ENCODE results near the gene C9orf43. TPM values are rescaled to one million over a fixed set of nuclear protein-coding genes. Genes with fewer than 3 reads are reported as not detected.

Gene C9orf43
- total and polyA plus RNA-seq, 9 of the 15 experiments (the other 6 are each of a cell fraction or from before 2014, with no cell fraction given) = 0.21 to 0.58 (median 0.33) TPM

- H4K20me1 ChIP-seq (replicated peaks; ENCODE audit: control insufficient read depth, insufficient read depth, low read length) = peaks cover 12% of the 10 kb centered on the region
- H3K27me3 ChIP-seq (ENCODE audit: control insufficient read depth in 2 of 2, insufficient read depth in 2 of 2, low read length in 2 of 2) = no peaks in the 10 kb centered on the region
- peaks cover 28% of the 10 kb centered on the region for H3K36me3 ChIP-seq (ENCODE audit: control insufficient read depth, insufficient read depth, low read length)
- no peak overlapping the region for H3K27ac ChIP-seq (ENCODE audit: extremely low read depth, low read depth, low read length)
- peaks cover 8% of the 10 kb centered on the region; the same call in 2 of the 3 replicates for H3K79me2 ChIP-seq (ENCODE audit: control insufficient read depth, insufficient read depth, low read length)
- no TSS peak for BruUV-seq (replicated peaks)
- in situ Hi-C loops (cut with MboI) (no loop called here), intact Hi-C loops (cut with micrococcal nuclease) (no loop called here)
- DNase-seq (ENCODE audit: extremely low read depth in 1 of 4, low spot score in 3 of 4) (no peak), FAIRE-seq (no peak), ATAC-seq (no peak)
- POLR2A ChIA-PET = interaction anchor here (0.6 to 1.0 kb wide), 3 partner anchors 9 to 911 kb away, joined by 3 to 4 read pairs (median 3); partner anchors contain the start of gene WDR31
- H3K4me2 ChIP-seq (ENCODE audit: insufficient read depth, low read length) = no peak overlapping the region
- no peak overlapping the region for H2AFZ ChIP-seq (ENCODE audit: low read depth, low read length)
- WGBS (ENCODE audit: insufficient coverage, low coverage, missing lambda C conversion rate) = 82% methylated on average over 3 of the region's 3 CpGs
- H3K9ac ChIP-seq (ENCODE audit: insufficient read depth in 1 of 2, low read depth in 2 of 2, low read length in 2 of 2) = no peak overlapping the region
- CTCF ChIA-PET (ENCODE audit: low intra/inter-chr PET ratio) = no interaction called here
- no peaks in the 10 kb centered on the region for H3K9me3 ChIP-seq (replicated peaks; ENCODE audit: control insufficient read depth, insufficient read depth, low read depth, low read length)
- no peaks in the 10 kb centered on the region for H3K9me1 ChIP-seq (ENCODE audit: control insufficient read depth, insufficient read depth, low read length)
- no peak for TF ChIP-seq PML (IDR thresholded peaks at IDR 0.05; ENCODE audit: low read length)
- no peak overlapping the region for H3K4me3 ChIP-seq
- H3K4me1 ChIP-seq (replicated peaks in 1 of 2; ENCODE audit: control insufficient read depth in 2 of 2, insufficient read depth in 2 of 2, low read length in 2 of 2) = peaks cover 25 to 35% of the 10 kb centered on the region in 2 experiments
These were observed 37.3 kb upstream of the C9orf43 start for GRCh38 chr9:113373256-113373655.

GRCh38 chr9:113373676-113374392 lies 36.7 kb upstream of the C9orf43 start:
- 90% methylated on average over 21 of the region's 24 CpGs for WGBS (ENCODE audit: insufficient coverage, low coverage, missing lambda C conversion rate)
- CTCF ChIA-PET (ENCODE audit: low intra/inter-chr PET ratio) = no interaction called here

More at GRCh38 chr9:113373676-113374392, 36.7 kb upstream of the C9orf43 start:
- TF ChIP-seq POLR2G (IDR thresholded peaks at IDR 0.05; ENCODE audit: low read depth, low read length) (0 out of 2 replicates have a peak, but pooled peaks have one; percentile 19), XRCC4 (IDR thresholded peaks at IDR 0.05; ENCODE audit: extremely low read depth, insufficient read depth, insufficient read length) (no peak), ATF4 (CRISPR knock-in tag; IDR thresholded peaks at IDR 0.05) (no peak), ZNF239 (CRISPR knock-in tag; IDR thresholded peaks at IDR 0.05) (no peak), RCOR1 (IDR thresholded peaks at IDR 0.05; ENCODE audit: borderline replicate concordance in 1 of 2, low read depth in 2 of 2, low read length in 2 of 2) (no peak)
- BruUV-seq (replicated peaks) = no TSS peak
- Histone ChIP-seq H3K4me1 (replicated peaks in 1 of 2; ENCODE audit: control insufficient read depth in 2 of 2, insufficient read depth in 2 of 2, low read length in 2 of 2) (peaks cover 23 to 34% of the 10 kb centered on the region in 2 experiments), H3K27ac (ENCODE audit: extremely low read depth, low read depth, low read length) (no peak overlapping the region), H4K20me1 (replicated peaks; ENCODE audit: control insufficient read depth, insufficient read depth, low read length) (peaks cover 7% of the 10 kb centered on the region), H3K79me2 (ENCODE audit: control insufficient read depth, insufficient read depth, low read length) (peaks cover 8% of the 10 kb centered on the region; the same call in 2 of the 3 replicates), H3K9me3 (replicated peaks; ENCODE audit: control insufficient read depth, insufficient read depth, low read depth, low read length) (no peaks in the 10 kb centered on the region), H3K36me3 (ENCODE audit: control insufficient read depth, insufficient read depth, low read length) (peaks cover 28% of the 10 kb centered on the region), H3K9ac (ENCODE audit: insufficient read depth in 1 of 2, low read depth in 2 of 2, low read length in 2 of 2) (0 out of 4 replicates have a peak overlapping the region, but pooled peaks of 1 of the 2 experiments have one; percentile 35), H3K27me3 (ENCODE audit: control insufficient read depth in 2 of 2, insufficient read depth in 2 of 2, low read length in 2 of 2) (no peaks in the 10 kb centered on the region), H2AFZ (ENCODE audit: low read depth, low read length) (no peak overlapping the region), H3K4me2 (ENCODE audit: insufficient read depth, low read length) (no peak overlapping the region), H3K9me1 (ENCODE audit: control insufficient read depth, insufficient read depth, low read length) (no peaks in the 10 kb centered on the region), H3K4me3 (no peak overlapping the region)
- POLR2A ChIA-PET = interaction anchor here (0.6 kb wide), 1 partner anchor 22 kb away, joined by 3 read pairs; no protein-coding TSS in a partner anchor
- DNase-seq (ENCODE audit: extremely low read depth in 1 of 4, low spot score in 3 of 4) (no peak), FAIRE-seq (no peak), ATAC-seq (no peak)
- in situ Hi-C loops (cut with MboI) (no loop called here), intact Hi-C loops (cut with micrococcal nuclease) (no loop called here)
